Fibroblast of skin of left quadriceps (primary cell): Measurements from ENCODE around the gene AFP.

Experiments
- DNase-seq, 2 experiments: peaks; one replicate each; pipeline ENCODE4 v3.0.0-alpha.2; 2013; ENCODE audit warnings: low read depth in 2 of 2

Gene AFP

DNA sequence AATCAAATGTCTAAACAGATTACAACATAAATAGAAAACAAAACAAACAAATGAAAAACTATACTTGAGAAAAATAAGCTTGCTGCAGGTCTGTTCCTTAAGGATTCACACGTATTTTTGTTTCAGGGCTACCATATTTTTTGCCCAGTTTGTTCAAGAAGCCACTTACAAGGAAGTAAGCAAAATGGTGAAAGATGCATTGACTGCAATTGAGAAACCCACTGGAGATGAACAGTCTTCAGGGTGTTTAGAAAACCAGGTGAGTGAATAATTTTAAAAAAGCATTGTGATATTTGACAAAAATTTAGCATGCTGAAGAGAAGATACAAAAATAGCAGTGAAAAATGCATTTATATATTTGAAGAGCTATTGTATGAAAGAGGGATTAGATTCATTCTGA, 2.0 kb downstream of the AFP start:
- no peak for DNase-seq

DNA sequence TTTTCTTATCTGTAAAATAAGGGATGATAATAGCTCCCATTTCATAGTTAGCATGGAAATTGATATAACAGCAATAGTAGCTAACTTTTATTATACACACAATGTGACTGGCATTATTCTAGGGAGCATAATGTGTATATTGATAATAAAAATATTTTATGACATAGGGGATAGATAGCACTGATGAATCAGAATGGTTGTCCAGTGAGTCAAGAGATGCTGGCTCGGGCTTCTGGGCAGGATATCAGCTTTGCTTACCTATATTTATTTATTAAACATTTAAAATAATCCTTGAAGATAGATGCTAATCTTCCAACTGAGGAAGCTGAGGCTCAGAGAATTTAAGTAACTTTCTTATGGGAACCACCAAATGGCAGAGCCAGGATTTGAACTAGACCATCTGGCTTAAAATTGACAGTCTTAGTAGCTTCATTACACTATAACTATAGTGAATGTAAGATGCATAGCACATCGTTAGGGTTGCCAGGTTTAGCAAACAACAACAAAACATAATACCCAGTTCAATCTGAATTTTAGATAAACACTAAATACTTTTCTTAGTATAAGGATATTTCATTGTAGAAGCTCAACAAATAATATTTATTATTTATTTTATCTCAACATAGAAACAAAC, 2.7 kb downstream of the AFP start:
- no peak for DNase-seq

DNA sequence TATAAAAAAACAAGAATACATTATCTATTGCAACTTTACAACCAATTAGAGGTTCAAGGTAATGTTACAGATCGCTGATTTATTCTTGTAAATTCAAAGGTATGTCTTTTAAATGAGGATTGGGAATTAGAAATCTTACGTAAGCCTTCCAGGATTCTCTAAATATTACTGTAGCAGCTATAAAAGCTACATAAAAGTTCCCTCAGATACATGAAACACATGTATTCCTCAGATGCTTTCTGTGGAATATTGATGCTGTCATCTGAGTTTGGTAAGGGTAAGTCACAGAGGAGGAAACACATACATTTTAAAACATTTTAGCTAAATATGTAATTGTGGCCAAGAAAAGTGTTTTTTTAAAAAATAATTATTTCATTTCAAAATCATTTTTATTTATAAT, 3.4 kb downstream of the AFP start:
- DNase-seq = no peak

DNA sequence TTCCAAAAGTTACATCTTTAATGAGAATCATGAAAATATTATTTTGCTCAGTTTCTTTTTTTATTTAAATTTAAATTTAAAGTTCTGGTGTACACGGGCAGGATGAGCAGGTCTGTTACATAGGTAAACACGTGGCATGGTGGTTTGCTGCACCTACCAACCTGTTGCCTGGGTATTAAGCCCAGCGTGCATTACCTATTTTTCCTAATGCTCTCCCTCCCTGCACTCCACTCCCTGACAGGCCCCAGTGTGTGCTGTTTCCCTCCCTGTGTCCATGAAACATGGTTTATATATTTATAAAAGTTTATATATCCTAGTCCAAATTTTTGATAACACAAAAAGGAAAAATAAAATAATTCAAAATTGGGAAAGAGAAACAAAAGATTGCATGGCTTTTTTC, 4.0 kb downstream of the AFP start:
- DNase-seq = no peak

DNA sequence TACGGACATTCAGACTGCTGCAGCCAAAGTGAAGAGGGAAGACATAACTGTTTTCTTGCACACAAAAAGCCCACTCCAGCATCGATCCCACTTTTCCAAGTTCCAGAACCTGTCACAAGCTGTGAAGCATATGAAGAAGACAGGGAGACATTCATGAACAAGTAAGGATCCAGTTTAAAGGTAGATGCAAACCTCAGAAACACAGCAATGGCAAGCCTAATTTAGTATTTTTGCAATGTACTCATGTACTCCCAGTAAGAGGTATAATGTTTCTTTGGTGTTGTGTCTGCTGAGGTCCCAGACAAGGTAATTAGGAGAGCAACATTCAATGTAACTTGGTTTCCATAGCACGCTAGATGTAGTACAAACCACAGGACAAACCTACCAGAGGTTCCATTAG, 4.6 kb downstream of the AFP start:
- no peak for DNase-seq

DNA sequence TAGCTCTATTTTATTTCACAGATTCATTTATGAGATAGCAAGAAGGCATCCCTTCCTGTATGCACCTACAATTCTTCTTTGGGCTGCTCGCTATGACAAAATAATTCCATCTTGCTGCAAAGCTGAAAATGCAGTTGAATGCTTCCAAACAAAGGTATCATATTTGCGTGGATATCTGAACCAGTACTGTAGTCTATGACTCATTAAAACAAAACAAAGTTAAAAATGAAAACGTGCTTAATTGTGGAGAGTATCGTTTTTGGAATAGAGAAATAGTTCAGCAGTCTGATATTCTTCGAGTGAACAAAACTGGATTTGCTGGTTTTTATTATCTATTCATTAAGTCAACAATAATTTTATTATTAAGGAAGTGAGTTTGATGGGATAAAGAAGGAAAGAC, 6.3 kb downstream of the AFP start:
- no peak for DNase-seq

DNA sequence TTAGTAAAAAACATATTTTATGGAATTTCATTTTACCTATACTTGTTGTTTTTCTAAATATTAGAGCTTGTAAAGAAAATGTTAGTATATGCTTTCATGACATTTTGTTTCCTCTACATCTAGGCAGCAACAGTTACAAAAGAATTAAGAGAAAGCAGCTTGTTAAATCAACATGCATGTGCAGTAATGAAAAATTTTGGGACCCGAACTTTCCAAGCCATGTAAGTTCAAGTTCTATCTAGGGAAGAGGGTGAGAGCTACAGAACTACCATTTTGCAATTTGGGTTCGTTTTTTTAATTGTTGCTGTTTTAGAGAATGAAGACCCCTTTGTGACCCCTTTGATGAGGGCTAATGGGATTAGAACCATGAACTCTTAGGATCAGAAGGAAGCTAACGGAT, 7.2 kb downstream of the AFP start:
- no peak for DNase-seq

DNA sequence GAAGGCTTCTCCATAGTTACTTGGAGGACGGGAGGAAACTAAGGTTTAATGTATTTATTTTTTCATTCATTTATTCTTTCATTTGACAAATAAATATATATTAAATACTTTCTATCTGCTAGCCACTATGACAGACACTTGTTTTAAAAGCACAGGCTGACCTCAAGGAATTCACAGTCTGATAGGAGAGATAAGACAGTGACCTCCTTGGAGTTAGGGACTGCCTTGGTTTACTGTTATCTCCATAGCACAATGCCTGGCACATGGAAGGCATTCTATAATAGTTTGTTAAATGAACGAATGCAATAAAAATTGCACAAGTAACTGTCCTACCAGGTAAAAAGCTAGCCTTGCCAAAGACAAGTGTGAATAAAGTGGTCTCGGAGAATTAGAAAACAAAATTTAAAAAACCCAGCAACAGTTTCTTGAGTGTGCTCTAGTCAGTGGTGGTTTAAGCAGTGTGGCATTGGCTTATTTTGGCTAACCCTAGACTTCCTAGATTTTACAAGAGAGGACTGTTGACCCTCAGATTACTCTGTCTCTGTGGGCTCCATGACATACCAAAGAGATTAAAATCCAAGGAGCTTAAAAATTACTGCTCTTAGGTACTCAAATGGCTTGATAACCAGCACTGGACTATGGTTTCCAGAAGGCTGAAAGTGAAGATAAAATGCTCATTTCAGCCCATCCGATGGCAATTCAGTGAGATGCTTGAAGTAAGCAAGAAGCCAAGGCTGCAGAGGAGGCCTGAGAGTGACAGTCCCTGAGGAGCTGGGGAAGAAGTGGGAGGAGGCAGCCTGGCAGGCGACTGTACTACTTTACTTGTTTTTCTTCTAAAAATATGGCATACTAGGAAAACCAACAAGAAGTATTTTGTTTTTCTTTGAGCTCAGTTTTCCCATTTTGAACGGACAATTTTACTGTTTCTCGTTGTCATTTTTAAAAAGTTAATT, 9.6 kb downstream of the AFP start:
- no peak for DNase-seq

DNA sequence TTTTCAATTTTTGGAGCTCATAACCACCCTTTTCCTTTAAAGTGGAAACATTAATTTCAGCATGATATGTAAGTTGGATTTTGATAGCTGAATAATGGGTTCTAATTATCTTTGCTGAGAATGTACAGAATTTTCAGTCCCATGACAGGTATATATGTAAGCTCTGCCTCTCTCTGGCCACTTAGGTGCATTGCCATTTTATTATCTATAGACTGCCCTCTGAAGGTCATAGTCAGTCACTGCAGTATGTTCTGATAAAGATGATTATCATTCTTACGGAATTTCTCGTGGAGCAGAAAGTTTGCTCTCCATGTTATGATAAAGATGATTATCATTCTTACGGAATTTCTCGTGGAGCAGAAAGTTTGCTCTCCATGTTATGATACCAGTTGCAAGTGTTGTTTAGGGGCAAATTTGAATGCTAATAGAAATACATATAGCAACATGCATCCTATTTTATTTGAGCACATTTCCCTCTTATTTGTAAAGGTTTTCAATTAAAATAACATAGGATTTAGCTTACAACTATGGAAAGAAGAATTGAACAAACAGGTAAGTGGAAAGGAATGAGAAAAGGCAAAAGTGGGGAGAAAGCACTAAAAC, 10.4 kb downstream of the AFP start:
- DNase-seq = peak in 1 of 2 experiments; percentile 14

DNA sequence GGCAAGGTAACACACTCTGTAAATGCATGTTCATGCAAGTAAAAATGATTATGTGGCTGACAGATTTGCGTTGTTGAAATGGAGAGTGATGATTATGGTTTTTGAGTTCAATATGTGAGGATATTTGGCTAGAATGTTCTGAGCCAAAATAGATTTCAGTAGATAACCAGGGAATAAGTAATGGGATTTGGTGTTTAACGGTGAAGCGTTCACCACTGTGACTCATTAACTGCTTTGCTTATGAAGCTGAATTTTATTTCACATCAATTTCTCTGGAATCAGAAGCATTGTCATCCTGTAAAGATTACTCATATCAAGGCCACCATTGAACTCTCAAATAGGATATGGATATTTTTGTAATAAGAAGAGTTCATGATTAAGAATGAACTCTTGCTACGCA, 11.7 kb downstream of the AFP start:
- DNase-seq = peak; percentile 16 to 29

DNA sequence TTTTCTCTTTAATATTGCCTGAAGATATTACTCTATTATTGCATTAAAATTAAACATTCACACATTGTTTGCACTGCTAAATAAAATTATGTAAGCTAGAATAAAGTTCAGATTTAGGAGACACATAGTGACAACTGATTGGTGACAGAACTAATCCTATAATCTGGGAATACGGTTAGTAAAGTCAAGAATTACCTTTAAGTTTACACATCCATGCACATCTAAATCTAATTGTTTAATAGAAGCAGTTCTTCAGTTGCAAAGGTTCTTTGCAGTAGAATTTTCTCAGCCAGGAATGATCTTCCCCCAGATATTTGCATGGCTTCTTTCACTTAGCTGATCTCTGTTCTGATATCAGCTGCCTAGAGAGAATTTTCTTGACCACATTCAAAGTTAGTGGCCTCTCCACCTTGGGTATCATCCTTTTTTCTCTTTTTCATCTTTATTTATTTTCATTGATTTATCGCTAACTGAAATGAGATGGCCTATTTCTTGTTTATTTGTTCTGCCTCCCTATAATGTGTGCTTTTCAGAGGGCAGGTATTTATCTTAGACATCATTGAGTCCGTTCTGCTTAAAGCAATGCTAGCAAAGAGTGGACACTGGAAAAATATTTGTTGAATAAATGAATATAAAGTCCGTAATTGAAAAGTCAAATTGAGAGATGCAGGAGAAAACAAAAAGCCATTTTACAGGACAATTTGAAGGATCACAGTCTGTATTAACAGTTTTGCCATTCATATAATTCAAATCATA, 12.6 kb downstream of the AFP start:
- no peak for DNase-seq

DNA sequence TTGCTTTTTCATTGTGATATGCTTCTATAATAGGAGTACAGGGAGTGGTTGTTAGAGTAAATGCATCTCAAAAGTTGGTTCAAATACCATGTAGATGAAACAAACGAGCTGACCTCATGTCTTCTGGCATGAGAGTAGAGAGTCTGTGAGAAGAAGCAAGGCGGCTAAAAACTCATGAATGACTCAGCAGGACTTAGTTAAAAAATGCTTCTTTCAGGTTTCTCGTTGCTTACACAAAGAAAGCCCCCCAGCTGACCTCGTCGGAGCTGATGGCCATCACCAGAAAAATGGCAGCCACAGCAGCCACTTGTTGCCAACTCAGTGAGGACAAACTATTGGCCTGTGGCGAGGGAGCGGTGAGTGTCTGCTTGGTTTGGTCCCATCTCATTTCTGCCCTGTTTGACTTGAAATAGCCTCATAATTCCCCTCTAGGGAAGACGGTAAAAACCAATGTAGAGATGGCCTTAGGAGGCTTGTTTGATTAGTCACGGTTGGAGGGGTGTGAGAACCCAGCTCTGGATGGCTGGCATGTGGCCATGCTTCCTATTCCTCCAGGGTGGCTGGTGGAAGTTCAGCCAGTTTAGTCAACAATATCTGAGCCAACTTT, 14.5 kb downstream of the AFP start:
- DNase-seq = peak; percentile 68 to 69

DNA sequence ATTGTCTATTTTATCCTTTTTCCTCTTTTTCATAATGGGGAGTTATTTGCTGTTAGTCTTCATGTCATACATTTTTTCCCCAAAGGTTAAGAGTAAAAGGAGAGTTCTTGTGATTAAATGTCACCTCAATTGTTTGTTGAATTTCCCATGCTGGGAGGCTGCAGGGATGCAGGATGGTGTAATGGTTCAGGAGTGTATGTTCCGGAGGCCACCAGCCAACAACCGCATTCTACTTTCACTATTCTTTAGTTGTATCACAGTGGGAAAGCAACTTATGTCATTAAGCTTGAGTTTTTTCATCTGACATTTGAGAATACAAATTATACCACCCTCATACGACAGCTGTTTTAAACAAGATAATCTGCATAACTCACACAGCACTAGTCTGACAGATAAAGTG, 15.4 kb downstream of the AFP start:
- DNase-seq = no peak

DNA sequence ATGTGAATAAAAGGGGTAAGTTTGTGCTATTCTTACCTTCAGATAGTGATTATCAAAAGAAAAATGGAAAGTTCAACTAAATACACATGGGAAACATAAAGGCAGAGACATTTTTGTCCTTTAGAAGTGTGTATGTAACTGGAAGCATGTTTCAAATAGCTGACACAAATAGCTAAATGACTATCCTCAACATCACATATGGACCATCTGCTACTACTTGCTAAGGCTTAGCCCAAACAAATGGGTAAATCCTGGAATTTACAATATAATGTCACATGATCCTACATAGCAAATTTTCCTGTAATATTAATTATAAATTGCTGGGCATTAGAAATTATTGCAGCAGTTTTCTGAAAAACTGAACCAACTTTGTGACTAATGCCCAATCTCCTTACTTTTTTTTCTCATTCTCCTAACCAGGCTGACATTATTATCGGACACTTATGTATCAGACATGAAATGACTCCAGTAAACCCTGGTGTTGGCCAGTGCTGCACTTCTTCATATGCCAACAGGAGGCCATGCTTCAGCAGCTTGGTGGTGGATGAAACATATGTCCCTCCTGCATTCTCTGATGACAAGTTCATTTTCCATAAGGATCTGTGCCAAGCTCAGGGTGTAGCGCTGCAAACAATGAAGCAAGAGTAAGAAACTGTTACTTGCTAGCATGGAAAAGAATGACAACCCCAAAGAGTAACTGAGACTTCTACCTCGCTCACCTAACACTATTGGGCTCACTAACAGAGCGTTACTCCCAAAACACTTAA, 16.1 kb downstream of the AFP start:
- no peak for DNase-seq

DNA sequence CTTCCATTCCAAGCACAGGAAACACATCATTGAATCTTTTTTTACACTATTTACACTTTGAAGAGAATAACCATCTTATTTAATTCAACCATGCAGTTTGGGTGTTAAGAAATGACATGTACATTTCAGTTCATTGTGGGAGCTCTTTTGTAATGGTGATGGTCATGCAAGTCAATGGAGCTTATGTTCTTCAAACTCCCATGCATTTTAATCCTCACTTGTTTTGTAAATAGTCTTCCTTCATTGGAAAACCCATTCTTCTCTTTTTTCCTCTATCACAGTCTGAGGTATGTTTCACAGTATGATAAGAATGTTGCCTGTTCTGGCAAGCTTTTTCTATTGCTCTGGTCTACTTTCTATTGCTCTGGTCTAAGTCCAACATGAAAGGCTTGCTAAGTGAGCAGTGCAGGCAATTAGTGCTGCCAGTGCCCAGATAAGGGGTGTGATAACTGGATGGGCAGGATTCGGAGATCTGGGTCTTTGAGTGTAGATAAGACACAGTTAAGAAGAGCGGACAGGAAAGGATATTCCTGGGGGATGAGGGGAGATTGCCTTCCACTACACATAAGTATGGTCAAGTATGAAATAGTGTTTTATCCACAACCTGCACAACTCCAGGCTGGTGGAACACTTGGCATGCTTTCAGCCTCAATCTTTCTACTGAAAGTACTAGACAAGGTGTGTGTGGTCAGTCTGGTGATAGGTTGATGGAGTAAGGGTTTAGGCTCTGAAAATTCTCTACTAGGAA, 17.1 kb downstream of the AFP start:
- DNase-seq = no peak

DNA sequence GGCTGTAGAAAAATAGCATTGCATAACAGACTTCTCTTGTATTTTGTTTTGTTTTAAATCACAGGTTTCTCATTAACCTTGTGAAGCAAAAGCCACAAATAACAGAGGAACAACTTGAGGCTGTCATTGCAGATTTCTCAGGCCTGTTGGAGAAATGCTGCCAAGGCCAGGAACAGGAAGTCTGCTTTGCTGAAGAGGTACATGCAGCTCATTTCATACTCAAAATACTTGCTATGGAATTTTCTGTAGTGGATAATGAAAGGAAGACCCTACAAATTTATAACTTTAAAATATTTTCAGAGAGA, 17.6 kb downstream of the AFP start:
- no peak for DNase-seq

DNA sequence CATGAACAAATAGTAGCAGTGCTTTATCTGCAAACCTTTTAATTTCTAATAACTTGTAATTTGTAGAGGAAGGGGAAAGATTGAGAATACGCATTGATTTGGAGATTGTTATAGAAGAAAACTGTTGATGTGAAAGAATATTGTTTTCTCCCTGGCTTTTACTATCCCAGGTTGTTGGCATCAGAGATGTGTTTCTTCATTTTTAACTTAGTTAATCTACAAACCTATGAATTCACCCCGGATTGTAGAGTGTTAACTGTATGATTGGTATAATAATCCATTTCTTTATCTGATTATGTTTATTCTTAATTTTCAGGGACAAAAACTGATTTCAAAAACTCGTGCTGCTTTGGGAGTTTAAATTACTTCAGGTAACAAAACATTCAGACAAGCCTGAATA, 18.9 kb downstream of the AFP start:
- no peak for DNase-seq

DNA sequence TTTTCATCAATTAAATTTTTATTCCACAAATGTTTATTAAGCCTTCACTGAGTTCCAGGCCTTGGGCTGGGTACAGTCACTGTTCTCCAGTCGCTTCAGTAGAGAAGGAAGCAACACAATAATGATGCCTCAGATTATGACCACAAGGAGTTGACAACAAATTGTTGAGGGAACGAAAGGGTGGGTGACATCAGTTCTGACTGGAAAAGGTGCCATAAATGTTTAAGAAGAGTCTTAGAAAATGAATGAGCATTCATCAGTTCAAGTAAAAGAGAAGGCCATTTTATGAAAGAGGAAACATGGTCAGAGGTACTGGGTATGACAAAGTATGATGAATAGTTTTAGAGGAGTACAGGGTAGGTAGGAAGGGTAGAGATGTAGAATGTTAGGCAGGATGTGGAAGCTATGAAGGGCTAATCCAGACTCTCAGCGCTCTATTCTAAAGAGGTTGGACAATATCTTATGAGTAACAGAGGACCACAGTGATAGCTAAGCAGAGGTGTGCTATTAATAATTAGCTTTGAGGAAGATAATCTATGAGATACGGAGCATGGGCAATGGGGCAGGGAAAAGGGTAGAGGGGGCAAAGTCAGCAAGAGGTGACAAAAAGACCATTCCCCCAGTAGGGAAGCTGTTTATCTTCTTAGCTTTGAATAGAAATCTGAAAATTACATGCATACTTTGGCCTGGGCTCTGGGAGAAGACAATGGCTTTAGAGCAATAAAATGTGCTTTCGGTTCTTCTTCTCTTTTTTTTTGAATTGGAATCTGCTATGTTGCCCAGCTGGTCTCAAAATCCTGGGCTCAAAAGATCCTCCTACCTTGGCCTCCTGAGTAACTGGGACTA, 20.4 kb downstream of the AFP start:
- DNase-seq = no peak

DNA sequence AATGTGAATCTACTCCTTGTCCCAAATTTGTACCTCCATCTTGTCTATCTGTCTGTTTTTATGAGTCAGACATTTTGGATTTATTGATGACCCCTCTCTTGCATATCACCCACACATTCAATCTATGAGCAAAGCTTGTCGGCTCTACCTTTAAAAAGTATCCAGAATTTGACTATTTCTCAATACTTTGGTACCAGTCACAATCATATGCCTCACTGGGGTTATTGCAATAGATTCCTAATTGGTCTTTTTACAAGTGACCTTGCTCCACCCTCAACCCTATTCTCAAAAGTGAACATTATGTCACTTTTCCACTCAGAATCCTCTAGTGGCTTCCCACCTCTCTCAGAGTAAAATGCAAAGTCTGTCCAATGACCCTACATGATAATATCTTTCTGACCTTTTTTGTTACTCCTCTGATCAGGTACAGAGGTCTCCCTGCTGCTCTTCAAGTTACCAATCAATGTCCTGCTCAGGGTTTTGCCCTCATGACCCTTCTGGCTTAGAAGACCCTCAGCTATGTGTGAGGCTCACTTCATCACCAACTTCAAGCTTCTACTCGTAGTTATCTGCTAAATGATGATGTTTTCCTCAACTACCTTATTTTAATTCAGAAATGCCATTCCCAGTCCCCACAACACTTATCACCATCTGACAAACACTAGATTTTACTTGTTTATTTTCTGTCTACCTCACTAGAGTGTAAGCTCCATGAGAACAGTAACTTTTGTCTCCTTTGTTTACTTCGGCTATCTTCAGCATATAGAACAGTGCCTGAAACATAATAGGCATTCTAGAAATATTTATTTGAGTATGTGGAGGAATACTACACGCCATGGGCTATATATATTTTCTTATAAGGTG, 22.4 kb downstream of the AFP start:
- DNase-seq = no peak
